Loucy (cell line): ENCODE data around the gene KDM5C.
"Not testable (repeated sequence)": the region's sequence is repeated elsewhere in the genome, so short reads cannot be mapped to it uniquely, and the experiment has no call there.

Source experiments
- H2AFZ ChIP-seq: fragments of 200-600 bp; sonication (generic); 2 replicates; pipeline ENCODE4 v1.6.0; 2016; ENCODE audit warnings: antibody characterized with exemption, mild to moderate bottlenecking, low read length, moderate library complexity
- H3F3A ChIP-seq: fragments of 200-600 bp; 2 replicates; pipeline ENCODE4 v1.6.0; 2016; ENCODE audit warnings: antibody characterized with exemption, low read depth, mild to moderate bottlenecking
- H3K27me3 ChIP-seq: fragments of 200-600 bp; sonication (generic); 2 replicates; pipeline ENCODE4 v1.6.1; 2014; ENCODE audit warnings: low read length, mild to moderate bottlenecking; ENCODE audit not compliant: insufficient read depth, poor library complexity, severe bottlenecking
- H3K36me3 ChIP-seq: fragments of 200-600 bp; sonication (generic); 2 replicates; pipeline ENCODE4 v1.6.1; 2016; ENCODE audit warnings: low read length; ENCODE audit not compliant: insufficient read depth
- H3K4me1 ChIP-seq: fragments of 200-600 bp; sonication (generic); 2 replicates; pipeline ENCODE4 v1.5.1; 2014; ENCODE audit warnings: low read length, mild to moderate bottlenecking; ENCODE audit not compliant: insufficient read depth, poor library complexity, severe bottlenecking
- H3K4me2 ChIP-seq: fragments of 200-600 bp; sonication (generic); 2 replicates; pipeline ENCODE4 v1.6.0; 2014; ENCODE audit warnings: antibody characterized with exemption, low read length, low read depth, mild to moderate bottlenecking; ENCODE audit not compliant: poor library complexity, severe bottlenecking
- H3K4me3 ChIP-seq: fragments of 200-600 bp; sonication (generic); 2 replicates; pipeline ENCODE4 v1.5.1; 2014; ENCODE audit warnings: low read length, mild to moderate bottlenecking, mixed read lengths; ENCODE audit not compliant: poor library complexity, severe bottlenecking
- H3K79me2 ChIP-seq: fragments of 200-600 bp; sonication (generic); 2 replicates; pipeline ENCODE4 v1.6.1; 2014; ENCODE audit warnings: low read length; ENCODE audit not compliant: insufficient read depth
- H3K9ac ChIP-seq: fragments of 200-600 bp; sonication (generic); 2 replicates; pipeline ENCODE4 v1.6.0; 2014; ENCODE audit warnings: mild to moderate bottlenecking, low read depth, low read length, moderate library complexity; ENCODE audit not compliant: poor library complexity, severe bottlenecking
- H3K9me2 ChIP-seq: fragments of 200-600 bp; sonication (generic); replicated peaks from 2 replicates; pipeline ENCODE4 v1.6.1; 2016; ENCODE audit warnings: low read depth, low read length, mixed read lengths
- H3K9me3 ChIP-seq: fragments of 200-600 bp; sonication (generic); 2 replicates; pipeline ENCODE4 v1.6.1; 2014; ENCODE audit warnings: mild to moderate bottlenecking, antibody characterized with exemption, low read length, low read depth; ENCODE audit not compliant: insufficient read depth
- H4K20me1 ChIP-seq: fragments of 200-600 bp; sonication (generic); 2 replicates; pipeline ENCODE4 v1.6.0; 2014; ENCODE audit warnings: antibody characterized with exemption, low read length, mild to moderate bottlenecking; ENCODE audit not compliant: insufficient read depth, poor library complexity, severe bottlenecking
- EZH2phosphoT487 ChIP-seq: fragments of 200-600 bp; IDR thresholded peaks from 2 replicates; pipeline ENCODE4 v1.6.1; 2018; ENCODE audit warnings: antibody characterized with exemption, mild to moderate bottlenecking, moderate library complexity, borderline replicate concordance
- TF ChIP-seq, protein P1 (sequence below): fragments of 200-600 bp; sonication (generic); conservative IDR thresholded peaks from 2 replicates; pipeline ENCODE4 v1.5.1; 2014; ENCODE audit warnings: mild to moderate bottlenecking, antibody characterized with exemption, low read length

KDM5C gene

DNA sequence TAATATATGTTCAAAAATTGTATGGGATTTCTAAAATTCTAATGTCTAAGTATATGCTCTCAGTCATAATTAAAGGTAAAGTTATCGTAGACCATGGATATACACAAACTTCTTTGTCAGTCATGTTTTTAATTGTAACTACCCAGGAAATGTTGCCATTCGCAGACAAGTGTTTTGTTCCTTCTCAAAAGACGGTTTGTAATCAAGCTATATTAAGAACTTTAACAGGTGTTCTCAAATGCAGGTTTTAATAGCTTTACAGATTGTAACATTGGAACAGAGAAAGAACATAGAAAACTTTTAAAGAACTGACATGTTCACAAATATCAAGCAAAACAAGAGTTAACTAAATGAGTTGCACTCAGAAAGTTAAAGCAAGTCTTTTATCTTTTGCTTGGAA, 58.9 kb downstream of the KDM5C start:
- Histone ChIP-seq H3K9ac (no peak overlapping the region), H3K9me2 (no peaks in the 10 kb centered on the region), H3F3A (no peaks in the 10 kb centered on the region), H2AFZ (no peak overlapping the region), H3K4me3 (no peak overlapping the region), H3K79me2 (no peaks in the 10 kb centered on the region), H3K4me1 (no peaks in the 10 kb centered on the region), H3K27me3 (no peaks in the 10 kb centered on the region), H3K9me3 (no peaks in the 10 kb centered on the region), H3K36me3 (no peaks in the 10 kb centered on the region), H3K4me2 (no peak overlapping the region), H4K20me1 (no peaks in the 10 kb centered on the region)
- TF ChIP-seq, protein P1, sequence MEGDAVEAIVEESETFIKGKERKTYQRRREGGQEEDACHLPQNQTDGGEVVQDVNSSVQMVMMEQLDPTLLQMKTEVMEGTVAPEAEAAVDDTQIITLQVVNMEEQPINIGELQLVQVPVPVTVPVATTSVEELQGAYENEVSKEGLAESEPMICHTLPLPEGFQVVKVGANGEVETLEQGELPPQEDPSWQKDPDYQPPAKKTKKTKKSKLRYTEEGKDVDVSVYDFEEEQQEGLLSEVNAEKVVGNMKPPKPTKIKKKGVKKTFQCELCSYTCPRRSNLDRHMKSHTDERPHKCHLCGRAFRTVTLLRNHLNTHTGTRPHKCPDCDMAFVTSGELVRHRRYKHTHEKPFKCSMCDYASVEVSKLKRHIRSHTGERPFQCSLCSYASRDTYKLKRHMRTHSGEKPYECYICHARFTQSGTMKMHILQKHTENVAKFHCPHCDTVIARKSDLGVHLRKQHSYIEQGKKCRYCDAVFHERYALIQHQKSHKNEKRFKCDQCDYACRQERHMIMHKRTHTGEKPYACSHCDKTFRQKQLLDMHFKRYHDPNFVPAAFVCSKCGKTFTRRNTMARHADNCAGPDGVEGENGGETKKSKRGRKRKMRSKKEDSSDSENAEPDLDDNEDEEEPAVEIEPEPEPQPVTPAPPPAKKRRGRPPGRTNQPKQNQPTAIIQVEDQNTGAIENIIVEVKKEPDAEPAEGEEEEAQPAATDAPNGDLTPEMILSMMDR, result no peak
- no peak for TF ChIP-seq EZH2phosphoT487

GRCh38 chrX:53164566-53164965, 60.4 kb downstream of the KDM5C start:
- not testable (repeated sequence) for H3K4me1 ChIP-seq

GRCh38 chrX:53163436-53163835, 61.6 kb downstream of the KDM5C start:
- H3K4me2 ChIP-seq, result no peak overlapping the region
- no peaks in the 10 kb centered on the region for H3K9me3 ChIP-seq
- no peaks in the 10 kb centered on the region for H3K36me3 ChIP-seq
- no peaks in the 10 kb centered on the region for H3K79me2 ChIP-seq
- H3K4me1 ChIP-seq, result no peaks in the 10 kb centered on the region
- no peak overlapping the region for H3K9ac ChIP-seq
- H3K9me2 ChIP-seq, result no peaks in the 10 kb centered on the region
- H3K4me3 ChIP-seq, result no peak overlapping the region
- H3K27me3 ChIP-seq, result no peaks in the 10 kb centered on the region
- no peak overlapping the region for H2AFZ ChIP-seq
- TF ChIP-seq, protein P1, result no peak
- no peak for TF ChIP-seq EZH2phosphoT487
- no peaks in the 10 kb centered on the region for H4K20me1 ChIP-seq
- H3F3A ChIP-seq, result no peaks in the 10 kb centered on the region

More at GRCh38 chrX:53164566-53164965, 60.4 kb downstream of the KDM5C start:
- not testable (repeated sequence) for H4K20me1 ChIP-seq, H3K27me3 ChIP-seq, H3K9ac ChIP-seq, H3K9me2 ChIP-seq, H3F3A ChIP-seq, H3K36me3 ChIP-seq, H3K79me2 ChIP-seq, H3K4me2 ChIP-seq, H3K4me3 ChIP-seq, H3K9me3 ChIP-seq, H2AFZ ChIP-seq

GRCh38 chrX:53160297-53160983, 64.6 kb downstream of the KDM5C start:
- Histone ChIP-seq H3K4me2 (no peak overlapping the region), H3K9ac (no peak overlapping the region), H3K4me3 (no peak overlapping the region), H3K27me3 (no peaks in the 10 kb centered on the region), H3K4me1 (no peaks in the 10 kb centered on the region), H3K79me2 (no peaks in the 10 kb centered on the region), H2AFZ (no peak overlapping the region), H3K9me2 (no peaks in the 10 kb centered on the region), H4K20me1 (no peaks in the 10 kb centered on the region), H3K9me3 (no peaks in the 10 kb centered on the region), H3F3A (no peaks in the 10 kb centered on the region), H3K36me3 (no peaks in the 10 kb centered on the region)
- TF ChIP-seq, protein P1, result no peak
- TF ChIP-seq EZH2phosphoT487, result no peak
